Astrocyte of the spinal cord (primary cell): ENCODE data around the gene CDH11.

ENCODE experiments used
- DNase-seq: peaks from one replicate; pipeline ENCODE4 v3.0.0; 2011; ENCODE audit warnings: low read depth, low spot score
- H3K4me3 ChIP-seq: 2 replicates; pipeline ENCODE4 v1.5.1; 2011; ENCODE audit warnings: low read depth, mild to moderate bottlenecking, low read length, moderate library complexity
- in situ Hi-C: cut with HindIII; loops from 2 replicates; pipeline ENCODE4 v1.10.0; 2017; ENCODE audit warnings: low sequenced_read_pairs
- TF ChIP-seq, protein P1 (sequence below): IDR thresholded peaks from 2 replicates; pipeline ENCODE4 v1.5.1; 2012; ENCODE audit warnings: low read depth, mild to moderate bottlenecking, low read length, inconsistent platforms

The CDH11 gene

GRCh38 chr16:65097296-65097695 lies 24.6 kb downstream of the CDH11 start:
- TF ChIP-seq, protein P1, sequence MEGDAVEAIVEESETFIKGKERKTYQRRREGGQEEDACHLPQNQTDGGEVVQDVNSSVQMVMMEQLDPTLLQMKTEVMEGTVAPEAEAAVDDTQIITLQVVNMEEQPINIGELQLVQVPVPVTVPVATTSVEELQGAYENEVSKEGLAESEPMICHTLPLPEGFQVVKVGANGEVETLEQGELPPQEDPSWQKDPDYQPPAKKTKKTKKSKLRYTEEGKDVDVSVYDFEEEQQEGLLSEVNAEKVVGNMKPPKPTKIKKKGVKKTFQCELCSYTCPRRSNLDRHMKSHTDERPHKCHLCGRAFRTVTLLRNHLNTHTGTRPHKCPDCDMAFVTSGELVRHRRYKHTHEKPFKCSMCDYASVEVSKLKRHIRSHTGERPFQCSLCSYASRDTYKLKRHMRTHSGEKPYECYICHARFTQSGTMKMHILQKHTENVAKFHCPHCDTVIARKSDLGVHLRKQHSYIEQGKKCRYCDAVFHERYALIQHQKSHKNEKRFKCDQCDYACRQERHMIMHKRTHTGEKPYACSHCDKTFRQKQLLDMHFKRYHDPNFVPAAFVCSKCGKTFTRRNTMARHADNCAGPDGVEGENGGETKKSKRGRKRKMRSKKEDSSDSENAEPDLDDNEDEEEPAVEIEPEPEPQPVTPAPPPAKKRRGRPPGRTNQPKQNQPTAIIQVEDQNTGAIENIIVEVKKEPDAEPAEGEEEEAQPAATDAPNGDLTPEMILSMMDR: no peak
- in situ Hi-C loops: no loop called here
- DNase-seq: no peak

DNA sequence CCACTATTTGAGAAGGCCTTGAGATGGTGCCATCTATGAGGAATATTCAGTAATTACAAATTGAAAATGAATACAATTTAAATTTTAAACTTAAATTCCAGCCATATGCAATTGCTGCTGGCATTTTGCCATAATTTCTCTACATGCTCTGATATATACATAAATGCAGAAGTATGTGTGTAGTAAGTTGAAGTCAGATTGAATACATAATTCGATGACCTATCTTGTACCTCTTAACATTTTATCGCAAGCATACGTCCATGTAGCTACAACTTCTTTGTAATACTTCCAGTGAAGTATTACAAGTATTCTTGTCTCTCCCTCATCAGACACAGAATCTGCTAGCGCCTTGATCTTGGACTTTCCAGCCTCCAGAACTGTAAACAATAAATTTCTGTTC lies 26.0 kb downstream of the CDH11 start:
- DNase-seq: no peak
- TF ChIP-seq, protein P1: no peak
- no peak overlapping the region for H3K4me3 ChIP-seq
- in situ Hi-C loops: no loop called here

More at GRCh38 chr16:65097296-65097695, 24.6 kb downstream of the CDH11 start:
- no peak overlapping the region for H3K4me3 ChIP-seq

DNA sequence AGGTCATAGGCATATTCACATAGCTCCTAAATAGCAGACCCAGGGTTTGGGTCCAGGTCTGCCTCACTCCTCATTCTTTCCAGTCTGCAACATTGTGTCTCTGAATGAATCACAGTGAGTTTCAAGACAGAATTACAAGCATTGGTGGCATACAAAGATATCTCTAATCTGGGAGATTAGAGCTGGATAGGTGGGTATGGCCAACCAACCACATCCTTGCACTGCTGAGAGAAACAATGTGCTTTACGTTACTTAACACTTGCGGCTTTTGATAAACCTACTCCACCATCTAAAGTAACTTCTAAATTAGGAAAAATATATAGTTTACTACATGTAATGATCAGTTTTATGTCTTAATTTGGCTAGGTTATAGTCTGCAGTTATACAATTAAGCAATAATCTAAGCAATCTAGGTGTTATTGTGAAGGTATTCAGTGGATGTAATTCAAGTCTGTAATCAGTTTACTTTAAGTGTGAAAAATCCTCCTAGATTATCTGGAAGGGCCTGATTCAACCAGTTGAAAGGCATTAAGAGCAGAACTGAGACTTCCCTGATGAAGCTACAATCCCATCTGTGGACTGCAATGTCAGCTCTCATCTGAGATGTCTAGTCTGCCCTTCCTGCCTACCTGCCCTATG lies 26.7 kb downstream of the CDH11 start:
- in situ Hi-C loops: no loop called here
- TF ChIP-seq, protein P1: no peak
- no peak overlapping the region for H3K4me3 ChIP-seq
- DNase-seq: no peak

- no peak for DNase-seq
- H3K4me3 ChIP-seq: no peak overlapping the region
- in situ Hi-C loops: no loop called here
- TF ChIP-seq, protein P1: no peak
These were observed 27.9 kb downstream of the CDH11 start for GRCh38 chr16:65094009-65094408.

GRCh38 chr16:65083164-65083857 lies 38.6 kb downstream of the CDH11 start:
- DNase-seq: no peak
- H3K4me3 ChIP-seq: no peak overlapping the region
- in situ Hi-C loops: no loop called here
- TF ChIP-seq, protein P1: no peak

DNA sequence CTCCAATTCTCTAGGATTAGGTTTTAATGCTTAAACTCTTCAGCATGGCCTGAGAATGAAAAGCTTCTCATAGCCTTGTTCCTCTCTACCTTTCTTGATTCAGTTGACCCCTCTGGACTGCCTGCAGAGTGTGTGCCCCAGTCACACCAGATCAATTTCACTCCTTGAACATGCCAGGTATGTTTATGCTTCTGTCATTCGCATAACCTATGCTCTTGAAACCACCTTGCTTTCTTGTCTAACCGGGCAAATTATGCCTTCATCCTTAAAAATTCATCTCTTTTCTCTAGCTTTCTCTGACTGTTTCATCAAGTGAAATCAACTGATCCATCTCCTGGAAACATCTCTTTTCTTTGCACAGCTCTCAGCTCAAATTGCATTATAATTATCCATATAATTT lies 42.3 kb downstream of the CDH11 start:
- no peak for DNase-seq
- in situ Hi-C loops: no loop called here
- TF ChIP-seq, protein P1: no peak
- H3K4me3 ChIP-seq: no peak overlapping the region
